A549 (cell line): ENCODE data around the gene IDH3G. TPM values are rescaled to one million over a fixed set of nuclear protein-coding genes. Genes with fewer than 3 reads are reported as not detected.
"Not testable (repeated sequence)": the region's sequence is repeated elsewhere in the genome, so short reads cannot be mapped to it uniquely, and the experiment has no call there.

Experiments used
- ATAC-seq, 2 experiments: fragments of 200-7000 bp in 1 of 2; fragments of >200 bp in 1 of 2; cut with Nextera tagmentation in 1 of 2; cut with Tn5 transposase in 1 of 2; 3 replicates each; pipeline versions ENCODE4 v1.8.0 to v1.9.1; 2018 to 2020; ENCODE audit warnings: mild to moderate bottlenecking in 1 of 2, moderate library complexity in 1 of 2
- CTCF ChIA-PET: fragments of 300-600 bp; sonication (Branson Sonifier 250); formaldehyde crosslinking; extraction: SDS; loops from one replicate; lab custom pipeline; 2021; ENCODE audit warnings: antibody characterized with exemption, inconsistent platforms; lab: Yijun Ruan, JAX
- POLR2A ChIA-PET: fragments of 350-600 bp; formaldehyde crosslinking; extraction: SDS; loops from one replicate; lab custom pipeline; 2021; ENCODE audit warnings: antibody characterized with exemption, inconsistent platforms; lab: Yijun Ruan, JAX
- DNase-seq, 2 experiments: peaks; one replicate each; pipeline versions ENCODE4 v3.0.0 to v3.0.0-alpha.2; 2011 to 2016; ENCODE audit warnings: low read depth in 1 of 2, low spot score in 1 of 2
- FAIRE-seq: peaks from 2 replicates; lab custom pipeline; 2011; peaks lifted over from hg19 to GRCh38; lab: Jason Lieb, UNC
- H3K27ac ChIP-seq, 2 experiments: fragments of >200 bp; sonication (Bioruptor Twin); formaldehyde crosslinking; 3 replicates each; pipeline ENCODE4 v1.5.1; 2016 to 2017
- H3K4me1 ChIP-seq: fragments of >200 bp; sonication (Bioruptor Twin); formaldehyde crosslinking; 3 replicates; pipeline ENCODE4 v1.6.1; 2016
- H3K4me2 ChIP-seq: fragments of >200 bp; sonication (Bioruptor Twin); formaldehyde crosslinking; 3 replicates; pipeline ENCODE4 v1.6.1; 2016
- H3K4me3 ChIP-seq: fragments of >200 bp; sonication (Bioruptor Twin); formaldehyde crosslinking; 3 replicates; pipeline ENCODE4 v1.5.1; 2016
- H3K9me3 ChIP-seq: fragments of >200 bp; sonication (Bioruptor Twin); formaldehyde crosslinking; 3 replicates; pipeline ENCODE4 v1.6.1; 2016
- HEYL ChIP-seq: fragments of 250-450 bp; sonication (Bioruptor Pico); IDR thresholded peaks from 2 replicates; pipeline ENCODE4 v1.8.0; 2021; ENCODE audit warnings: mild to moderate bottlenecking, moderate library complexity
- HOXB5 ChIP-seq: fragments of 250-450 bp; sonication (Bioruptor Pico); IDR thresholded peaks from 2 replicates; pipeline ENCODE4 v1.5.0; 2020; ENCODE audit warnings: mild to moderate bottlenecking, moderate library complexity
- JUNB ChIP-seq: fragments of >200 bp; sonication (Bioruptor Twin); formaldehyde crosslinking; IDR thresholded peaks from 2 replicates; pipeline ENCODE4 v1.6.1; 2016
- KDM5A ChIP-seq: fragments of 200-600 bp; sonication (generic); IDR thresholded peaks from 2 replicates; pipeline ENCODE4 v1.6.1; 2016; ENCODE audit warnings: antibody characterized with exemption, mild to moderate bottlenecking
- MAZ ChIP-seq: fragments of 150-350 bp; IDR thresholded peaks from 2 replicates; pipeline ENCODE4 v1.6.1; 2014; ENCODE audit warnings: antibody characterized with exemption, low read depth, low read length, borderline replicate concordance
- NR3C1 ChIP-seq: fragments of >200 bp; sonication (Bioruptor Twin); formaldehyde crosslinking; IDR thresholded peaks from 3 replicates; pipeline ENCODE4 v1.6.1; 2017
- RAD21 ChIP-seq, 2 experiments: fragments of >200 bp in 1 of 2; sonication (Bioruptor Twin) in 1 of 2; formaldehyde crosslinking in 1 of 2; IDR thresholded peaks in 1 of 2; conservative IDR thresholded peaks in 1 of 2; 2 replicates in 1 of 2; 3 replicates in 1 of 2; pipeline ENCODE4 v1.6.1; 2012 to 2018; ENCODE audit warnings: inconsistent platforms in 1 of 2
- RNF2 ChIP-seq: fragments of 200-600 bp; sonication (generic); IDR thresholded peaks from 2 replicates; pipeline ENCODE4 v1.6.1; 2016; ENCODE audit warnings: low read depth, mild to moderate bottlenecking, antibody characterized with exemption, moderate library complexity, borderline replicate concordance
- SREBF2 ChIP-seq: fragments of 450-650 bp; IDR thresholded peaks from 2 replicates; pipeline ENCODE4 v1.6.1; 2014; ENCODE audit warnings: mild to moderate bottlenecking, moderate library complexity
- ZFP36 ChIP-seq: fragments of 450-650 bp; IDR thresholded peaks from 2 replicates; pipeline ENCODE4 v1.6.1; 2014; ENCODE audit warnings: borderline replicate concordance; ENCODE audit not compliant: partially characterized antibody
- ZSCAN20 ChIP-seq: fragments of 250-450 bp; sonication (Bioruptor Pico); IDR thresholded peaks from 2 replicates; pipeline ENCODE4 v1.8.0; 2022; ENCODE audit warnings: mild to moderate bottlenecking, moderate library complexity
- WGBS: methylation state at CpG from one replicate; pipeline ENCODE4 v1.1.6; 2017; ENCODE audit errors: missing lambda C conversion rate; 5-methylcytosine and 5-hydroxymethylcytosine counted together
- polyA plus RNA-seq, 4 experiments: library from polyadenylated mRNA; depleted of rRNA in 3 of 4; stranded (reverse); fragments of >200 nt; fragmentation: RNase III in 1 of 4; extraction: RNeasy Plus Mini Kit Qiagen cat#74134 plus additional on column Dnase treatment in 1 of 4; gene quantifications; 2 replicates in 3 of 4; 3 replicates in 1 of 4; pipeline ENCODE4 v1.2.3, GENCODE V29; 2011 to 2017
- TF ChIP-seq, protein P1 (sequence below): fragments of 250-450 bp; sonication (Bioruptor Pico); IDR thresholded peaks from 2 replicates; pipeline ENCODE4 v1.5.0; 2021; ENCODE audit warnings: mild to moderate bottlenecking, moderate library complexity, borderline replicate concordance
- TF ChIP-seq, protein P2 (sequence below): fragments of 150-350 bp; IDR thresholded peaks from 2 replicates; pipeline ENCODE4 v1.6.1; 2014; ENCODE audit warnings: low read depth, mild to moderate bottlenecking, low read length
- TF ChIP-seq, protein P3 (sequence below): fragments of 250-450 bp; sonication (Bioruptor Pico); IDR thresholded peaks from 2 replicates; pipeline ENCODE4 v1.5.0; 2020; ENCODE audit warnings: low read depth, mild to moderate bottlenecking, moderate library complexity
- TF ChIP-seq, protein P4 (sequence below): IDR thresholded peaks from 2 replicates; pipeline ENCODE4 v1.6.1; 2012; ENCODE audit warnings: low read depth, borderline replicate concordance
- TF ChIP-seq, protein P5 (sequence below): fragments of >200 bp; sonication (Bioruptor Twin); formaldehyde crosslinking; IDR thresholded peaks from 3 replicates; pipeline ENCODE4 v1.6.1; 2016

The IDH3G gene
- polyA plus RNA-seq, 2 of the 4 experiments (the other 2 are of a cell fraction), result 45.6 to 58.5 TPM

DNA sequence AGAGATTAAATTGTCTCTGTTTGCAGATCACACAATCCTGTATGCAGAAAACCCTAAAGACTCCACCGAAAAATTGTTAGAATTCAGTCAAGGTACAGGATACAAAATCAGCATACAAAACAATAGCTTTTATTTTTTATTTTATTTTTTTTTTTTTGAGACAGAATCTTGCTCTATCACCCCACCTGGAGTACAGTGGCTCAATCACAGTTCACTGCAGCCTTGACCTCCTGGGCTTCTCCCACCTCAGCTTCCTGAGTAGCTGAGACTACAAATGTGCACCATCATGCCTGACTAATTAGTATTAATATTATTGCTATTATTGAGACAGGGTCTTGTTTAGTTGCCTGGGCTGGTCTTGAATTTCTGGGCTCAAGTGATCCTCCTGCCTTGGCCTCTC lies 39.0 kb downstream of the IDH3G start (continued):
- TF ChIP-seq, protein P1, sequence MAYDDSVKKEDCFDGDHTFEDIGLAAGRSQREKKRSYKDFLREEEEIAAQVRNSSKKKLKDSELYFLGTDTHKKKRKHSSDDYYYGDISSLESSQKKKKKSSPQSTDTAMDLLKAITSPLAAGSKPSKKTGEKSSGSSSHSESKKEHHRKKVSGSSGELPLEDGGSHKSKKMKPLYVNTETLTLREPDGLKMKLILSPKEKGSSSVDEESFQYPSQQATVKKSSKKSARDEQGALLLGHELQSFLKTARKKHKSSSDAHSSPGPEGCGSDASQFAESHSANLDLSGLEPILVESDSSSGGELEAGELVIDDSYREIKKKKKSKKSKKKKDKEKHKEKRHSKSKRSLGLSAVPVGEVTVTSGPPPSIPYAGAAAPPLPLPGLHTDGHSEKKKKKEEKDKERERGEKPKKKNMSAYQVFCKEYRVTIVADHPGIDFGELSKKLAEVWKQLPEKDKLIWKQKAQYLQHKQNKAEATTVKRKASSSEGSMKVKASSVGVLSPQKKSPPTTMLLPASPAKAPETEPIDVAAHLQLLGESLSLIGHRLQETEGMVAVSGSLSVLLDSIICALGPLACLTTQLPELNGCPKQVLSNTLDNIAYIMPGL (CRISPR knock-in tag), result no peak

DNA sequence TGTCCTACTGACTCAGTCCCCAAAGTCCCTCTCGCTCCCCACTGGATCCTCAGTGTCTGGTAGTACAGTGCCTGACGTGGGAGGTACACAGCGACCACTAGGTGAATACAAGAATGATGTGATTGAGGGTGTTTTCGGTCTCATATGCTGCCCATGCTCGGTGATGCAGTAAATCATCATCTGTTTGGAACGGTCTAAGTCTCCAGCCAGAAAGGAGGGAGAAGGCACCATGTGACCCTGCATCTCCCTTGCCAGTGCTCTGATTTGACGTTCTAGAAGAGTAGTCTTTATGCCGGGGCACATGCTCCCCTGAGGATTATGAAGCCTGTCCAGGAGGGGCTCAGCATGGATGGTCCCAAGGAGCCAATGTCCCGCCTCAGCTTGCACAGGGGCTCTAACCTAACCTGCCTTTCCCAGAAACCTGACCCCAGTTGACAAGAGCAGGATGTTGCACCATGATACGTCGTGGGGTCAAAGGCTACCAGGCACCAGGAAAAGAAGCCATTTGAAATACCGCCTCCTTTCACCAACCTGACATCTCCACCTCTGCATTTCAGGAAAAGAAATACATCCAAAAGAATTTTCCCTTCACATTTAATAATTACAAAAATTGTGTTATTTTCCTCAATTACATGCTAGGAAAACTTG lies 43.9 kb downstream of the IDH3G start:
- ATAC-seq (no peak), DNase-seq (no peak), FAIRE-seq (no peak)
- WGBS, result 39% methylated on average over 11 of the region's 12 CpGs
- Histone ChIP-seq H3K4me3 (no peak overlapping the region), H3K4me1 (no peaks in the 10 kb centered on the region), H3K27ac (no peak overlapping the region), H3K4me2 (no peak overlapping the region), H3K9me3 (no peaks in the 10 kb centered on the region)
- POLR2A ChIA-PET, result no interaction called here
- TF ChIP-seq, protein P2, sequence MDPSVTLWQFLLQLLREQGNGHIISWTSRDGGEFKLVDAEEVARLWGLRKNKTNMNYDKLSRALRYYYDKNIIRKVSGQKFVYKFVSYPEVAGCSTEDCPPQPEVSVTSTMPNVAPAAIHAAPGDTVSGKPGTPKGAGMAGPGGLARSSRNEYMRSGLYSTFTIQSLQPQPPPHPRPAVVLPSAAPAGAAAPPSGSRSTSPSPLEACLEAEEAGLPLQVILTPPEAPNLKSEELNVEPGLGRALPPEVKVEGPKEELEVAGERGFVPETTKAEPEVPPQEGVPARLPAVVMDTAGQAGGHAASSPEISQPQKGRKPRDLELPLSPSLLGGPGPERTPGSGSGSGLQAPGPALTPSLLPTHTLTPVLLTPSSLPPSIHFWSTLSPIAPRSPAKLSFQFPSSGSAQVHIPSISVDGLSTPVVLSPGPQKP, result no peak
- TF ChIP-seq, protein P3, sequence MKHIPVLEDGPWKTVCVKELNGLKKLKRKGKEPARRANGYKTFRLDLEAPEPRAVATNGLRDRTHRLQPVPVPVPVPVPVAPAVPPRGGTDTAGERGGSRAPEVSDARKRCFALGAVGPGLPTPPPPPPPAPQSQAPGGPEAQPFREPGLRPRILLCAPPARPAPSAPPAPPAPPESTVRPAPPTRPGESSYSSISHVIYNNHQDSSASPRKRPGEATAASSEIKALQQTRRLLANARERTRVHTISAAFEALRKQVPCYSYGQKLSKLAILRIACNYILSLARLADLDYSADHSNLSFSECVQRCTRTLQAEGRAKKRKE (CRISPR knock-in tag), result no peak
- TF ChIP-seq RNF2, result no peak
- no peak for TF ChIP-seq ZSCAN20
- no peak for TF ChIP-seq SREBF2
- TF ChIP-seq HOXB5, result no peak
- no peak for TF ChIP-seq HEYL (CRISPR knock-in tag)
- no peak for TF ChIP-seq MAZ
- no peak for TF ChIP-seq KDM5A
- no peak for TF ChIP-seq JUNB
- no peak for TF ChIP-seq RAD21 (conservative IDR thresholded peaks at IDR 0.05 in 1 of 2, IDR thresholded peaks at IDR 0.05 in 1 of 2)
- TF ChIP-seq, protein P4, sequence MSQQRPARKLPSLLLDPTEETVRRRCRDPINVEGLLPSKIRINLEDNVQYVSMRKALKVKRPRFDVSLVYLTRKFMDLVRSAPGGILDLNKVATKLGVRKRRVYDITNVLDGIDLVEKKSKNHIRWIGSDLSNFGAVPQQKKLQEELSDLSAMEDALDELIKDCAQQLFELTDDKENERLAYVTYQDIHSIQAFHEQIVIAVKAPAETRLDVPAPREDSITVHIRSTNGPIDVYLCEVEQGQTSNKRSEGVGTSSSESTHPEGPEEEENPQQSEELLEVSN, result no peak
- TF ChIP-seq NR3C1, result no peak
- TF ChIP-seq ZFP36, result no peak
- TF ChIP-seq, protein P5, sequence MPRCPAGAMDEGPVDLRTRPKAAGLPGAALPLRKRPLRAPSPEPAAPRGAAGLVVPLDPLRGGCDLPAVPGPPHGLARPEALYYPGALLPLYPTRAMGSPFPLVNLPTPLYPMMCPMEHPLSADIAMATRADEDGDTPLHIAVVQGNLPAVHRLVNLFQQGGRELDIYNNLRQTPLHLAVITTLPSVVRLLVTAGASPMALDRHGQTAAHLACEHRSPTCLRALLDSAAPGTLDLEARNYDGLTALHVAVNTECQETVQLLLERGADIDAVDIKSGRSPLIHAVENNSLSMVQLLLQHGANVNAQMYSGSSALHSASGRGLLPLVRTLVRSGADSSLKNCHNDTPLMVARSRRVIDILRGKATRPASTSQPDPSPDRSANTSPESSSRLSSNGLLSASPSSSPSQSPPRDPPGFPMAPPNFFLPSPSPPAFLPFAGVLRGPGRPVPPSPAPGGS, result no peak
- CTCF ChIA-PET, result interaction anchor here (2.2 kb wide), 1 partner anchor 13 kb away, joined by 7 read pairs; the partner anchor contains the start of gene PLXNB3

DNA sequence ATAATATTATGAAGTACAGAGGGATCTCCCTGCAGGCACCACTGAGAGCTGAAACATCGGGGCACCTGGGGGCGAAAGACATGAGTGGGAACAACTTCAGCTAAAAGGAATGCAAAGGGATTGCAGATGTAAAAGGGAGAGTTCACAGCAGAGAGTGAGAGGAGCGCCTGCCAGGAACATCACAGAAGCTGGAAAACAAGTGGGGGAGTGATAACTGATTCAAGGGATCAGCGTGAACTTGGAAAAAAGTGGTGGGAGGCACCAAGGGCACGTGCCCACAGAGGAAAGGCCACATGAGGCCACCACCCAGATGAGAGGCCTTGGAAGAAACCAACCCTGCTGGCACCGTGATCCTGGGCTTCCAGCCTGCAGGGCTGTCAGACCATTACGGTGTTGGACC lies 45.2 kb downstream of the IDH3G start:
- H3K4me2 ChIP-seq, H3K4me1 ChIP-seq, DNase-seq, POLR2A ChIA-PET, ATAC-seq, FAIRE-seq, H3K4me3 ChIP-seq, H3K9me3 ChIP-seq, H3K27ac ChIP-seq: not testable (repeated sequence)
- WGBS, result 53% methylated on average over 7 of the region's 7 CpGs
- CTCF ChIA-PET, result interaction anchor here (1.1 kb wide), 1 partner anchor 15 kb away, joined by 3 read pairs; the partner anchor contains the start of gene PLXNB3

DNA sequence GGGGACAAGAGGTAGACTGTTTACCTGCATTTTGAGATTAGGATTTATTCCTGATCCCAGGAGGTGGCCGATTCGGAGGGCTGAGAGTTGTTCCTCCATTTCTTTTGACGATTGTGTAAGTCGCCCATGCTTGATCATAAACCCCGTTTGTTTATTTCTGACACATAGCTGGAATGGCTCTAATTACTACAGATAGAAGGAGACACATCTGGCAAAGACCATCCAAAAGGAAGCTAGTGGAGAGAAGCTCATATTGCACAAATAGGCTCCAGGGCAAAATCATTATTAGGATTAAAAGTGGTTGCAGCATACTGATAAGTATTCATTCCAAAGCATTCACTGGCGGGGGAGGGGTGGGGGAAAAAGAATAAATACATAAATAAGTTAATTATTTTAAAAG lies 47.2 kb downstream of the IDH3G start:
- H3K4me1 ChIP-seq, H3K9me3 ChIP-seq, FAIRE-seq, H3K4me3 ChIP-seq, ATAC-seq, CTCF ChIA-PET, DNase-seq, H3K27ac ChIP-seq, POLR2A ChIA-PET, H3K4me2 ChIP-seq: not testable (repeated sequence)
- 57% methylated on average over 6 of the region's 6 CpGs for WGBS
